Chondrocyte (in vitro differentiated cells): ENCODE measurements around the gene FXYD3. TPM values are rescaled to one million over a fixed set of nuclear protein-coding genes. Genes with fewer than 3 reads are reported as not detected.

Experiments used
- DNase-seq: peaks from one replicate; pipeline ENCODE4 v3.0.0; 2021; ENCODE audit warnings: mixed read lengths, low spot score
- H3K27ac Mint-ChIP-seq: one replicate; pipeline ENCODE4 v1.8.0; 2021; ENCODE audit warnings: mild to moderate bottlenecking, moderate library complexity, mixed read lengths; ENCODE audit not compliant: unreplicated experiment
- H3K27me3 Mint-ChIP-seq: 2 replicates; pipeline ENCODE4 v1.8.0; 2021; ENCODE audit warnings: low read depth, mixed read lengths
- H3K36me3 Mint-ChIP-seq: 2 replicates; pipeline ENCODE4 v1.8.0; 2021; ENCODE audit warnings: low read depth, mixed read lengths
- H3K4me1 Mint-ChIP-seq: 2 replicates; pipeline ENCODE4 v1.8.0; 2021; ENCODE audit warnings: low read depth, mild to moderate bottlenecking, mixed read lengths
- H3K4me3 Mint-ChIP-seq: one replicate; pipeline ENCODE4 v1.8.0; 2021; ENCODE audit warnings: mild to moderate bottlenecking, moderate library complexity, mixed read lengths; ENCODE audit not compliant: unreplicated experiment
- H3K9me3 Mint-ChIP-seq: 2 replicates; pipeline ENCODE4 v1.8.0; 2021; ENCODE audit warnings: low read depth, mixed read lengths
- CTCF ChIP-seq: fragments of 200-600 bp; sonication (generic); IDR thresholded peaks from 2 replicates; pipeline ENCODE4 v1.5.0; 2021; ENCODE audit warnings: antibody characterized with exemption, mild to moderate bottlenecking, moderate library complexity
- total RNA-seq: library from RNA; stranded (reverse); gene quantifications from 3 replicates; pipeline ENCODE4 v1.2.1, GENCODE V29; 2021

FXYD3 gene
- total RNA-seq, 1 donor from 2014 or later: not detected

GRCh38 chr19:35143231-35143715 lies 27.6 kb downstream of the FXYD3 start, which contains the start of gene FXYD7:
Gene FXYD7 (plus strand): TSS chr19:35143255. CDS start chr19:35143334, 79 bp downstream.
- H3K9me3 Mint-ChIP-seq: no peaks in the 10 kb centered on the region
- peak; percentile 68 for TF ChIP-seq CTCF
- H3K36me3 Mint-ChIP-seq: no peaks in the 10 kb centered on the region
- DNase-seq: no peak
- peaks cover 44% of the 10 kb centered on the region for H3K4me1 Mint-ChIP-seq
- peaks cover 14% of the 10 kb centered on the region for H3K27me3 Mint-ChIP-seq
- no peak within 1 kb of the TSS for H3K4me3 Mint-ChIP-seq
- no peak within 1 kb of the TSS for H3K27ac Mint-ChIP-seq

GRCh38 chr19:35143818-35144217 lies 28.2 kb downstream of the FXYD3 start:
- Mint-ChIP-seq H3K4me1 (peaks cover 43% of the 10 kb centered on the region), H3K36me3 (no peaks in the 10 kb centered on the region), H3K9me3 (no peaks in the 10 kb centered on the region), H3K4me3 (no peak overlapping the region), H3K27me3 (peaks cover 14% of the 10 kb centered on the region), H3K27ac (no peak overlapping the region)
- no peak for DNase-seq
- TF ChIP-seq CTCF: no peak

- no peaks in the 10 kb centered on the region for H3K9me3 Mint-ChIP-seq
- peaks cover 14% of the 10 kb centered on the region for H3K27me3 Mint-ChIP-seq
- no peak for TF ChIP-seq CTCF
- no peak overlapping the region for H3K4me3 Mint-ChIP-seq
- no peak overlapping the region for H3K27ac Mint-ChIP-seq
- H3K4me1 Mint-ChIP-seq: peaks cover 42% of the 10 kb centered on the region
- no peak for DNase-seq
- no peaks in the 10 kb centered on the region for H3K36me3 Mint-ChIP-seq
Measured at GRCh38 chr19:35144259-35144599, 28.6 kb downstream of the FXYD3 start.

- no peaks in the 10 kb centered on the region for H3K36me3 Mint-ChIP-seq
- peaks cover 14% of the 10 kb centered on the region for H3K27me3 Mint-ChIP-seq
- H3K9me3 Mint-ChIP-seq: no peaks in the 10 kb centered on the region
- TF ChIP-seq CTCF: no peak
- H3K4me3 Mint-ChIP-seq: no peak overlapping the region
- no peak for DNase-seq
- peaks cover 42% of the 10 kb centered on the region for H3K4me1 Mint-ChIP-seq
- H3K27ac Mint-ChIP-seq: no peak overlapping the region
Measured at GRCh38 chr19:35144600-35145436, 29.2 kb downstream of the FXYD3 start.

- Mint-ChIP-seq H3K27ac (no peak overlapping the region), H3K4me1 (peaks cover 31% of the 10 kb centered on the region), H3K9me3 (no peaks in the 10 kb centered on the region), H3K36me3 (no peaks in the 10 kb centered on the region), H3K27me3 (peaks cover 6% of the 10 kb centered on the region), H3K4me3 (no peak overlapping the region)
- DNase-seq: no peak
- TF ChIP-seq CTCF: no peak
Measured at GRCh38 chr19:35146746-35147459, 31.3 kb downstream of the FXYD3 start.
